Measurements from ENCODE around the gene ZBTB34. TPM values are rescaled to one million over a fixed set of nuclear protein-coding genes. Genes with fewer than 3 reads are reported as not detected.

ZBTB34 gene
- total RNA-seq, 2 donors from 2014 or later: 4.5 to 10.8 TPM

DNA sequence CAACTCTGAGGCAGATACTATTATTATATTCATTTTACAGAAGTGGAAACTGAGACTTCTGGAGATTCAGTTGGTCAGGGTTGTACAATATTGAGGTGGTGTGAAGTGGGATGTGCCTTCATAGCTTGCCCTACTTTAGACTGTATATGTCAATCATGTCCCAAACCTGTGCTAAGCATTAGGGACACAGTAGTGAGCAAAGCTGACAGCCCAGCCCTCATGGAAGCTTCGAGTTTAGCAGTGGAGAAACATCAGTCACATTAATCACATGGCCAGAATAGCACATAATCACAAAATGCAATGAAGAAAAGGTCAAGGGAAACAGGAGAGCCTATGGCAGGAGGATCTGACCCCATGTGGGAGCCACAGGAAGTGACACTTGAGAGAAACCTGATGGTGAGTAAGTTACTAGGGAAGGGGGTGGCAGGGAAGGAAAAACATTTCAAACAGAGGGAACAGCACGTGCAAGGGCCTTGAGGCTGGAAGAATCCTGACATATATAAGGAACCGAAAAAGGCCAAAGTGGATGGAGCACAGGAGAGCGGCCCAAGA is 33.7 kb downstream of the ZBTB34 start:
- intact Hi-C loops (cut with DNase I): no loop called here
- WGBS: 81% methylated on average over 4 of the region's 4 CpGs
- Histone ChIP-seq H3K9me3 (no peaks in the 10 kb centered on the region), H3K27ac (no peak overlapping the region), H3K27me3 (replicated peaks; ENCODE audit: insufficient read depth) (no peaks in the 10 kb centered on the region), H3K36me3 (no peaks in the 10 kb centered on the region), H3K4me3 (no peak overlapping the region), H3K4me1 (replicated peaks) (no peaks in the 10 kb centered on the region)
- DNase-seq (ENCODE audit: low spot score): no peak
- TF ChIP-seq POLR2AphosphoS5 (IDR thresholded peaks at IDR 0.05) (no peak), POLR2A (IDR thresholded peaks at IDR 0.05) (no peak)
- TF ChIP-seq, protein P1, sequence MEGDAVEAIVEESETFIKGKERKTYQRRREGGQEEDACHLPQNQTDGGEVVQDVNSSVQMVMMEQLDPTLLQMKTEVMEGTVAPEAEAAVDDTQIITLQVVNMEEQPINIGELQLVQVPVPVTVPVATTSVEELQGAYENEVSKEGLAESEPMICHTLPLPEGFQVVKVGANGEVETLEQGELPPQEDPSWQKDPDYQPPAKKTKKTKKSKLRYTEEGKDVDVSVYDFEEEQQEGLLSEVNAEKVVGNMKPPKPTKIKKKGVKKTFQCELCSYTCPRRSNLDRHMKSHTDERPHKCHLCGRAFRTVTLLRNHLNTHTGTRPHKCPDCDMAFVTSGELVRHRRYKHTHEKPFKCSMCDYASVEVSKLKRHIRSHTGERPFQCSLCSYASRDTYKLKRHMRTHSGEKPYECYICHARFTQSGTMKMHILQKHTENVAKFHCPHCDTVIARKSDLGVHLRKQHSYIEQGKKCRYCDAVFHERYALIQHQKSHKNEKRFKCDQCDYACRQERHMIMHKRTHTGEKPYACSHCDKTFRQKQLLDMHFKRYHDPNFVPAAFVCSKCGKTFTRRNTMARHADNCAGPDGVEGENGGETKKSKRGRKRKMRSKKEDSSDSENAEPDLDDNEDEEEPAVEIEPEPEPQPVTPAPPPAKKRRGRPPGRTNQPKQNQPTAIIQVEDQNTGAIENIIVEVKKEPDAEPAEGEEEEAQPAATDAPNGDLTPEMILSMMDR (IDR thresholded peaks at IDR 0.05): no peak

DNA sequence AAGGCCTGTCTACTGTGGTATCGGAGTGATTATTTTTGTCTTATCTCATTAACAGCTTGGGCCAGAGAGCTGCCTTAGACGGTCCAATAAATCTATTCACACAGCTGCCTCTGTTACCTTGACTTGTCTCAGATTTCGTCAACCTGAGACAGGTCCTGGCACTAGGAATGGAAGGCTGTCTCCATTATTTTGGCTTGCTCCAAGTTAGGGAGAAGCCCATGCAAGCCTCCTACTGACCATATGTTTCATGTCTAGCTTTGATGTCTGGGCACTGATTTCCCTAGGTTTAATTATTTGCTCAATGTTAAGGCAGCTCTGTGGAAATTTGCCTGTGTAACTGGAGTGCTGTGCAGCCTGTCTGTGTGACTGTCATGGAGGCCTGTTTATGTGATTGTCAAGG is 41.8 kb downstream of the ZBTB34 start:
- no peak overlapping the region for H3K4me3 ChIP-seq
- intact Hi-C loops (cut with DNase I): no loop called here
- H3K9me3 ChIP-seq: no peaks in the 10 kb centered on the region
- no peak for DNase-seq (ENCODE audit: low spot score)
- H3K27me3 ChIP-seq (replicated peaks; ENCODE audit: insufficient read depth): no peaks in the 10 kb centered on the region
- no peaks in the 10 kb centered on the region for H3K36me3 ChIP-seq
- 31% methylated on average over 3 of the region's 3 CpGs for WGBS
- H3K27ac ChIP-seq: no peak overlapping the region
- H3K4me1 ChIP-seq (replicated peaks): no peaks in the 10 kb centered on the region
- TF ChIP-seq POLR2AphosphoS5 (IDR thresholded peaks at IDR 0.05) (no peak), POLR2A (IDR thresholded peaks at IDR 0.05) (no peak)
- TF ChIP-seq, protein P1 (IDR thresholded peaks at IDR 0.05): no peak

DNA sequence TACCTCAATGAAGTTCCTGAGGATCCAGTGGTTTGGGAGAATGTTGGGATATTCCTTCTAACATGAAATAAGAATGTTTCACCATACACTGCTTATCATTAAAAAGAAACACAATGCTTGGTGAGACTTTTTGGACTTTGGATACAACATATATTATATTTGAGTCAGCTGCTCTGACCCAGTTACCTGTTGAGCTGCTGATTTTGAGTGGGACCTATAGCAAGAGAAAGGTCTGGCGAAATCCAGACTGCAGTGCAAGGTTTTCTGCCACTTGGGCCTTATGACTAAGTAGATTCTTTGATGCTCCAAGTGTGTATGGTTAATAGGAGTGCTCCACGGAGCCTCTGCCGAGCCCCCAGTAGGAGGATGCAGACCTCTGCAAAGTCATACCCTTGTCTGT is 44.1 kb downstream of the ZBTB34 start:
- H3K27ac ChIP-seq: no peak overlapping the region
- WGBS: 88% methylated on average over 3 of the region's 3 CpGs
- no peak for DNase-seq (ENCODE audit: low spot score)
- no peak overlapping the region for H3K4me3 ChIP-seq
- H3K36me3 ChIP-seq: no peaks in the 10 kb centered on the region
- TF ChIP-seq POLR2AphosphoS5 (IDR thresholded peaks at IDR 0.05): no peak
- TF ChIP-seq POLR2A (IDR thresholded peaks at IDR 0.05): no peak
- TF ChIP-seq, protein P1 (IDR thresholded peaks at IDR 0.05): no peak
- no peaks in the 10 kb centered on the region for H3K27me3 ChIP-seq (replicated peaks; ENCODE audit: insufficient read depth)
- intact Hi-C loops (cut with DNase I): no loop called here
- H3K9me3 ChIP-seq: no peaks in the 10 kb centered on the region
- H3K4me1 ChIP-seq (replicated peaks): no peaks in the 10 kb centered on the region

DNA sequence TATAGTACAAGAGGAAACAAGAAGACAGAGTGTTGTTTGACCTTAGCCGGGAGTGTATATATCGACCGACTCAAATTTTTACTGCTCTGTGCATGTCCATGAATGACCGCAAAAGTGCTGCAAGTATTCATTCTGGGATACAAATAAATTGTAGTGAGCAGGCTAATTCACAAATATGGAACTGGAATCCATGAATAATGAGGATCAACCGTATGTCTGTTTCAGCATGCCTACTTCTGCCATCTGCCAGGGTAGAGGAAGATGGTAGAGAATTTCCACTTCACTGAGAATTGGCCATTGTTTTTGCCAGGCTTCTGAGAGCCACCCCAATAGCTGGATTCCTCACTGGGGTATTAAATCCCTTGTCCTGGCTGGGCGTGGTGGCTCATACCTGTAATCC is 45.7 kb downstream of the ZBTB34 start:
- no peaks in the 10 kb centered on the region for H3K36me3 ChIP-seq
- no peaks in the 10 kb centered on the region for H3K9me3 ChIP-seq
- 67% methylated on average over 6 of the region's 6 CpGs for WGBS
- intact Hi-C loops (cut with DNase I): no loop called here
- no peak for DNase-seq (ENCODE audit: low spot score)
- no peaks in the 10 kb centered on the region for H3K4me1 ChIP-seq (replicated peaks)
- no peak overlapping the region for H3K4me3 ChIP-seq
- no peaks in the 10 kb centered on the region for H3K27me3 ChIP-seq (replicated peaks; ENCODE audit: insufficient read depth)
- no peak overlapping the region for H3K27ac ChIP-seq
- TF ChIP-seq POLR2A (IDR thresholded peaks at IDR 0.05): no peak
- TF ChIP-seq, protein P1 (IDR thresholded peaks at IDR 0.05): no peak
- no peak for TF ChIP-seq POLR2AphosphoS5 (IDR thresholded peaks at IDR 0.05)

DNA sequence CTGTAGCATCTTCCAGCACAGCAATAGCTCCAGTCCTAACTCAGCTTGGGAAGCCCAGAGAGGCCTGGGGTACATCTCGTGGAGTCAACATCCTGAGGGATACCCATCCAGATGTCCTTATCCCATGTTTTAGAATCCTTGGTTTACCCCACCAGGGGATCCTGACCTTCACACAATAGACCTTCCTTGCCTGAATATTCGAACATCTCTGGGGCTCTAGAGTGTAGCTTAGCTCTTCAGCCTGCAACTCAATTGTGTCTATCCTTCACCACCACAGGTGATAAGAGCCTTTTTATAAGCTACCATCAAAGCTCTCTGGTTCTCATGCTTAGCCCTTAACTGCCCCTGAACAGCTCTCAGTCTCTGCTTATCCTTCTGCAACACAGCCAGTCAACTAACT is 46.6 kb downstream of the ZBTB34 start:
- no peaks in the 10 kb centered on the region for H3K9me3 ChIP-seq
- H3K27me3 ChIP-seq (replicated peaks; ENCODE audit: insufficient read depth): no peaks in the 10 kb centered on the region
- no peak overlapping the region for H3K27ac ChIP-seq
- intact Hi-C loops (cut with DNase I): no loop called here
- DNase-seq (ENCODE audit: low spot score): no peak
- H3K4me1 ChIP-seq (replicated peaks): no peaks in the 10 kb centered on the region
- TF ChIP-seq POLR2AphosphoS5 (IDR thresholded peaks at IDR 0.05): no peak
- TF ChIP-seq, protein P1 (IDR thresholded peaks at IDR 0.05): no peak
- no peak for TF ChIP-seq POLR2A (IDR thresholded peaks at IDR 0.05)
- no peaks in the 10 kb centered on the region for H3K36me3 ChIP-seq
- no peak overlapping the region for H3K4me3 ChIP-seq
- 80% methylated on average over 2 of the region's 2 CpGs for WGBS

All from prostate gland (tissue), 2 donors.